GM19023 (cell line): ENCODE measurements around the gene KRT77.

ENCODE experiments used
- ATAC-seq: cut with Tn5 transposase; IDR thresholded peaks from one replicate; pipeline ENCODE4 v1.9.1; 2021; ENCODE audit warnings: mild to moderate bottlenecking, moderate library complexity; ENCODE audit not compliant: unreplicated experiment

KRT77 gene

DNA sequence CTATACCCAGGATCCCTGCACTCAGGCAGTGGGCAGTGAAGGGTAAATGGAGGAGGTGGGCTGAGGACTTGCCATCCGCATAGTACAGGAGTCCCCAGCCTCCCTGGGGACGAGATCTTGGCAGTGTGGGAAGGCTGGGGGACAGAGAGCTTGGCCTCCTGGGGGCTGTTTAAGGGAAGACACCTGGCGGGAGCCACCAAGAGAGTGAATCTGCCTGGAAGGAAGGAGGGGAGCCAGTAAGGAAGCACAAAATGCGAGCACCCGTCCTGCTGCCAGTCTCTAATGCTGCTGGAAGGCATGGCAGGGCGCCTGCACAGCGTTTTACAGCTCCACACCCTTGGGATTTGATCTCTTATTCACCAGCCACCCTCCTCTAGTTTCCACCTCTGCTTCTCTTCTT, 43.9 kb downstream of the KRT77 start:
- no peak for ATAC-seq

DNA sequence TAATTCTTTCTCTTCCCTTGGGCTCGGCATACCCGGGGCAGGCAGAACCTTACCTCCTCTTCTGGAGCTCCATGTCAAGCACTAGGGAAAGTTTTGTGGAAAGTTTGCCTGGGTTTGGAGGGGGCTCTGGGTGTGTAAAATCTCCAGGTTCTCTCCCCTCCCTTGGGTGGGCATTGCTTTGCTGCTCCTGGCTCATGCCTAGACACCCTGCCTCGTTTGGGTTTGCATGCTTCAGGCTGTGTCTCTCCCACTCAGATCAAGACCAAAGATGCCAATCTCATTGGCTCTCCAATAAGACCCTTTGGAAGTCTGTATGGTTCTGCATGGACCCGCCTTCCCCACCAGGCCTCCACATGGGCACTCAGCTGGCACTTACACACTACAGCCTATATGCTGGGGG, 45.1 kb downstream of the KRT77 start:
- ATAC-seq: no peak

DNA sequence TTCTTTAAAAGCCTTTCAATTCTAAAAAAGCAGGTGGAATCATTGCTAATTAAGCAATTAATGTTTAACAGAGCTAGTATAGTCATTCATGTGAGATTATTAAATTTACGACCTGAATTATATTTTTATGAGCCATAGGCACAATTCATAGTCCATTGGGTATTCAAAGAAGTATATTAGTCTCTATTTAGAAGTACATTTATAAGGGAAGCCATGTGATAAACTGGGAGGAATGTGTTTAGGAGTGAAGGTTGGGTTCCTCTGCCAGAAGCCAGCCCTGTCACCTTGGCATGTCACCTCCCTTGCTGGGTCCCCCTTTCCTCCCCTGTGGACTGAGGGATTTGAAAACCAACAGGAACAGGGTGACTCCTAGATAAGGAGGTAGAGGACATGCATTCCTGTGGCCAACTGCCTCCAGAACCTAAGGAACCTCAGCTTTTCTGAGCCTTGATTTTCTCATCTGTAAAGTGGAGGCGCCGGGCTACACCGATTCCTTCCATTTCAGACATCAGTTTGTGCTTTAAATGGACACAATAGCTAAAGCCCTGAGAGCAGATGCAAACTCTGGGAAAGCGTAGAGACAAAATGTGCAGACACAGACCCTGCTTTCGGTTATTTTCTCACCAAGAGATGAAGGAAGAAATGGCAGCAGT, 45.9 kb downstream of the KRT77 start:
- ATAC-seq: no peak

DNA sequence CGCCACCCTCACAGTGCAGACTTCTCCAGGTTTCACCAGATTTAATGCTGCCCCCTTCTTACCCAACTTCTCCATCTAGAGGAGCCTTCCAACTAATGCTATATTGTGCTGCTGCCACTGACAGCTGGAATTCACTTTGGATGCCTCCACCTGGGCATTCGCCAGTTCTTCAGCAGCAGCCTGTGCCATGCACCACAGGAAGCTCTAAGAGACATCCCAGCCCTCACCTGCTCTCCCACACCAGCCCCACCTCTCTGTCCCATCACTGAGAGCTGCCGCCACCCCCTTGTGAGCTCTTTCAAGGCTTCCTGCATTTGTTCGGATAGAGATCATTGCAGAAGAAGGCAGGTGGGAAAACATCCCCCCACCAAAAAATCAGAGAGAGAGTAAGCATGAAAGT, 46.7 kb downstream of the KRT77 start:
- ATAC-seq: no peak

DNA sequence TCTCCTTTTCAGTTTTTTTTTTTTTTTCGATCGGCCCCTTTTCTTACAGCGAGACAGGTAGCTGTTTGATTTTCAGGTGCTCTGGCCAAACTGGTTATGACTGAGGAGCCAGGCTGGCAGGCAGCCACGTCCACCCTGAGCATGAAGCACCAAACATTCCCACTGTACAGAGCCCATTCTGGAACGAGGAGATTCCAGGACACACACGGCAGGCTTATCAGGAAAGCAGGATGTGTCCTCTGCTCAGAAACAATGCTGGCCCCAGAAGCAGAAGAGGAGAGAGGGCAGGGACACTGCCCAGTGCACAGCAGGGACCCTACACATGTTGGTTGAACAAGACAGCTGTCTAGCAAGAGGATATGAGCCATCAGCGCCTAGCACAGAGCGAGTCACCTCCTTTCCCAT, 47.6 kb downstream of the KRT77 start:
- ATAC-seq: no peak

DNA sequence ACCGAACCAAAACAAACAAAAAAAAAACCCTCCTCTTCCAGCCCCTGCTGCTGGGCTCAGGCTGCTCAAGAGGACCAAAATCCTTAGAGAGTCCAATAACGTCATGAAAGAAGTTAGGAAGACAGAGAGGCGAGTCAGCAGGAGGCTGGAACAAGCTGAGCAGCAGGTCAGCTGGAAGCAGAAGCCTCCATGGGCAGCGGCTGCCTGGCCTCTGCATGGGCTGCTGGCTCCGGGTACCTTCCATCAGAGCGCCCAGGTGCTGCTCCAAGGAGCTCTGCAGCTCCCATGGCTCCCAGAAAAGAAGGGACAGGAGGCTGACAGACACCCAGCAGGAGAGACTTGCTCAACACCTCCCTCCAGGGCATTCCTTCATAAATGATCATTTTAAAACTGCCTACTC, 48.1 kb downstream of the KRT77 start:
- ATAC-seq: no peak

DNA sequence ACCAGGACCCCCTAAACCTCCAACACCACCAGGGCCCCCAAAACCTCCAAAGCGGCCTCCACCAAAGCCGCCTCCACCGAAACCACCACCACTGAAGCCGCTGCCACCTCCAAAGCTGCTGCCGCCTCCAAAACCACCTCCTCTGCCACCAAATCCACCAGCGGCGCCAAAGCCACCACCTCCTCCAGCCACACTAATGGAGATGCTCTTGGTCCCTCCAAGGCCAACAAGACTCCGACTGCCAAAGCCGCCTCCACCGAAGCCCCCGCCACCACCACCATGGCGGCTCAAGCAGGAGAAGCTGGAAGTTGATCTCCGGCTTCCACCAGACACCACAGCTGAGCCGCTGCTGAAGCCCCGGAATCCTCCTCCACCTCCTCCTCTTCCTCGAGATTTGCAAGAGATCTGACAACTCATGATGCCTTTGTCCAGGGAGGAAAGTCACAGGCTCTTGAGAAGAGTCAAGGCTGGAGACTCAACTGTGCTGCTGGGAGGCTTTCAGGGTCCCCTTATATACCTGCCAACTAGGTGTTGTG, 51.5 kb downstream of the KRT77 start, which contains the start of gene KRT2:
Gene KRT2 (minus strand): TSS at position 486 of the 536 bp plus-strand sequence. CDS start 69 bp downstream, at position 417.
- ATAC-seq: no peak

DNA sequence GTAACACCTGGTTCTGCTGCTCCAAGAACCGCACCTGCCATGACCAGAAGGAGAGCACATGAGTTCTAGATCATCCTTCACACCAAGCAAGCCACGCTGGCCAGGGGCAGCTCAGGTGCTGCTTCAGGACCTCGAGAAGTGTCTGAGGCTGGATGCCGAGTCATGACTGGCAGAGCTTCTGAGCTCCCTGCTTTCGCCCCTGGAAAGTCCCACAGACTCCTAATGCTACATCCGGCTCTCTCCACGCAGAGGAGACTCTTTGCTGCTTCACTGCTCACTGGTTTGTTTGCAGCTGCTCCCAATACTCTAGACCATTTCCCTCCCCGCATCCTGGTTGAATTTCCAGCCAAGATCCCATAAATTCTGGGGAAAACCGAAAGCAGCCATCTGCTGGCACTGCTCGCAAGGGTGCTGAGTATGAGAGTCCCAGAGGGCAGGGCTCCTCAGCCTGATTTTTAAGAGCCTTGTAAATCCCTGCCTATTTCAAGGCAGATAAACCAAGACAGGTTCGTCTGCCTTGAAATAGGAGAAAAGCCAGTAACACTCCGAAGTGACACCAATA, 52.7 kb downstream of the KRT77 start:
- ATAC-seq: no peak

DNA sequence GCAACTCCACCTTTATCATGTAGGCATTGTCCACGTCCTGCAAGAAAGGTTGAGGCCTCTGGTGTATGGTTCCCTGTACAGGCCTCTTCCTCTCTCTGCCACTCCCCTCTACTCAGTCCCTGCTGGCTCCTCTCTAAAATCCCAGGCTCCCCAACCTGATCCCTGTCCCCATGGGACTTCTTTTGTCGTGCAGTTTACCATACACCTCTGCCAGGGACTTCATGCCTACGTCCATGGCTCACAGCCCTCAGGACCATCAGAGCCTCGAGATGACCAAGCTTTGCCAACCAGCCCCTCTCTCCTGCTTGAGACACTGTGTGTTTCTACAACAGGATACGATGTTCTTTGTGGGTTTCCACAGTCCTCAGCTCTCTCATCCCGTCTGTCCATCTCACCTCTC, 54.3 kb downstream of the KRT77 start:
- ATAC-seq: no peak

DNA sequence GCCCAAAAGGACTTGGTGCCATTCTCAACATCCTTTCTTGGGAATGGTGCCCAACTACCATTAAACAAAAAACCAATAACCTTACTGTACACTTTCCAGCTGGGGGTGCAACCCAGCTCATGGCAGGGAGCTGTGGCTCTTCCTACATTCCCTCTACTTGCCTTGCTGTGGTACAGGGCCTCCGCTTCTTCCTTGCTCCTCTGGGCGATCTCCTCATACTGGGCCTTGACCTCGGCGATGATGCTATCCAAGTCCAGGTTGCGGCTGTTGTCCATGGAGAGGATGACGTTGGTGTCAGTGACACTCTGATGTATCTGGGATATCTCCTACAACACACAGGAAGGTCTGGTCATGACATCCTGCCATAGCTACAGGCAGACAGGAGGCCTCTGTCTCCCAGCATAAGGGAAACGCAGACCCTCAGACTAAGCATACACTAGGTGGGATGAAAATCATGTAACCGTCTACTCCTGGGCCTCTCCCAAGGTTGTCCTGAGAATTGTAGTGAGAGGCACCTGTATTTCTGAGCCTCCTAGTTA, 55.2 kb downstream of the KRT77 start:
- no peak for ATAC-seq

DNA sequence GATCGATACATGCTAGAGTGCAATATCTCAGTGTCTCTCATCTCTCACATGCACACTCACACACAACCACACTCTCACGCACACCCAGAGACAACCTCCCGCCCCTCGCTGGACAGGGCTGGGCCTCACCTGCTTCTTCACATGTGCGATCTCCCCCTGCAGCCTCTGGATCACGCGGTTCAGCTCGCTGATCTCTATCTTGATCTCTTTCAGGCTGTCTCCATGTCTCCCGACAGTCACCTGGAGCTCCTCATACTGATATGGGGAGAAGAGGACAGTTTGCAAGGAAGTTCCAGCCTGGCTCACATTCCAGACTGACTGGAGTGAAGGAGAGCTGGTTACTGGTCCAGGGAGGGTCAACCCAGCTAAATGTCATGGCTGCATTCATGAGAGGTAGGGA, 55.7 kb downstream of the KRT77 start:
- no peak for ATAC-seq

DNA sequence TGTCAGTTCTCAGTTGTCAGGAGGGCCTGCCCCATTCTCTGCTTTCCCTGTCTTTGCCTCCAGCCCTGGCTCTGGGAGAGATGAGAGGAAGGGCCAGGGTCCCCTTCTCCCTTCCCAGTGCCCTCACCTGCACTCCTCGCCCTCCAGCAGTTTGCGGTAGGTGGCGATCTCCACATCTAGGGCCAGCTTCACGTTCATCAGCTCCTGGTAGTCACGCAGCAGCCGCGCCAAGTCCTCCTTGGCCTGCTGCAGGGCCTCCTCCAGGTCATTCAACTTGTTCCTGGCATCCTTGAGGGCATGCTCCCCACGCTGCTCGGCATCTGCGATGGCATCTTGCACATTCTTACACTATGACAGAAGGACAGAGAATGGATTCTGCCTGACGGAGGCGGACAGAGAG, 56.7 kb downstream of the KRT77 start:
- ATAC-seq: no peak

DNA sequence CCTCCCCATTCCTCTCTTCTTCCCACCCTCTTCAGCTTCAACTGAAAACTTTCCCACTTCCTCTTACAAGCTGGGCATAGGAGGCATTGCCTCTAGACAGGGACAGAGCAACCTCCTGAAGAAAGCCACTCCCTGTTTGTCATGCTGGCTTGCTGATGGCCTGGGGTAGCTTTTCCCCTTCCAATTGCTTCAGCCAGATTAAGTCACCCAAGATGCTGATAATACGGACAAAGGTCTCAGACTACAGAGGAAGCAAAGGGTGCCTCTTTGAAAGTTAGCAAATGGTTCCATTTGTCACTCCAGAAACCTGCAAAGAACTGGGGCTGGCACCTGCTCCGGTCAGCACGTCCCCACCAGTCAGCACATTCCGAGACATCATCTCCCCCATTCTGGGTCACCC, 57.3 kb downstream of the KRT77 start:
- no peak for ATAC-seq

DNA sequence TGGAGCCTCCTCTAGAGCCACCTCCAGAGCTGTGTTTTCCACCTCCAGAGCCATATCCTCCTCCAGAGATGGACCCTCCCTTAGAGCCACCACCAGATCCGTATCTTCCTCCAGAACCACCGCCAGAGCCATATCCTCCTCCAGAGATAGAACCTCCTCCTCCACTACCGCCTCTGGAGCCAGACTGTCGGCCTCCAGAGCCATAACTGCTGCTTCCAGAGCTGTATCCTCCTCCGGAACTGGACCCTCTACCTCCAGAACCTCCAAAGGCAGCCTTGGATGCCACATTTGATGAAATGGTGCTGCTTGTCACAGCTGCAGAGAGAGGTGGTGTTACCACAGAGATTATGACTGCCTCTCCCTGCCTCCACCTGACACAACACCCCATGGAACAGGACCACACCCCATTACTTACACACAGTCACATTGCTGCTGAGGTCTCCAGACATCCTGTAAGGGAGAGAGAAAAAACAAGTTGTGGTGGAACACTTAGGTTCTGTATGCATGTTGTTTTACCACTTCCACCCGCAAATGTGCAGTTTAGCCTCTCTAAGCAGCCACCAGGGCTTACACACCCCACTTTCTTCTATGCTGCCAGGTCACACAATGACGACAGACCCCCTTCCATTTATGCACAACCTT, 58.1 kb downstream of the KRT77 start:
- no peak for ATAC-seq

DNA sequence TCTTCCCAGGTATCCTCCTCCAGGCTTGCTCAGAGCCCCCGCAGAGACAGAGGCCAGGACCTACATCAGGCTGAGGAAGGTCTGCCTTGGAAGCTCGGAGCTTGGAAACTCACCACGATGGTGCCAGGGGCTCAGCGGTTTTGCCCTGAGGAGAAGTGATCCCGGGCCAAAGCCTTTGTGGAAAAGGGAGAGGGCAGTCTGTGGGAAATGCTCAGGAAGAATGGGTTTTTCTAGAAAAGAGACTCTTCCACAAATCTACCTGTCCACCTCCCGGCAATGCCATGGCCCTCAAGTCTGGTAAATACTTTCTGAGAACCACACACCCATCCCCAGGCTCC, 59.3 kb downstream of the KRT77 start:
- no peak for ATAC-seq

DNA sequence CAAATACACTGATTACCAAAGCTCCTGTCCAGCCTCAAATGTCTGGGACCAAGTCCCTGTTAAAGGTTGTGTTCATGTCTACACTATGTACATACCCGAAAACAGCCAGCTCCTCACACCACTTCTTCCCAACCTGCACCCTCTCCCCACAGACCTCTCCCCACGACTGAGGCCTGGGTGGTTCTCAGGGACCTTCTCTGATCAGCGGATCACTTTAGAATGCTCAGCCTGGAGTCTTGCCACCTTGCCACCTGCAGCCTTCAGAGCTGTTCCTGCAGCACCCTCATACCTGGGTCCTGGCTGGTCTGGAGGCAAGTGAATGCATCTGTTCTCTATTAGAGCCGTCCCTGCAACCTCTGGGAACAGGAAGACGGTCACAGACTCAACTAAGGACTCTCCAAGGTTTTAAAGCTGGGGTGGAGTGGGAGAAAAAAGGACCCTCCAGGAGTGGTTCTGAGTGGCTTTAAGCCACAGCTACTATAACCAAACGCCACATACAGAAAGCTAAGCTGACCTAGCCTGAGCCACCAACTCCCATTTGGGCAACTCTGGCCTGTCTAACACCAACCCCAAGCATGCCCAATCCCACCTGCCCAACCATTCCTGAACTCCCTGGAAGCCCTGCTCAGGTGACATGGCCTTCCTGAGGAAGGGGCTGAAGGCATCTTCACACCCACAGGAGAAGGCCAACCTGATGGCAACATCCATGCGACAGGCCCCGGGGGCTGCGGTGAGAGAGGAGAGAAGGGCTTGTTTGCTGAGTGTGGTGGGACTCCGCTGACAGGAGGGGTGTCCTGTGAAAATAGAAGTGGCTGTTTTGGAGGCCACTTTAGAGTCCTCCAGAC, 59.9 kb downstream of the KRT77 start:
- ATAC-seq: no peak

DNA sequence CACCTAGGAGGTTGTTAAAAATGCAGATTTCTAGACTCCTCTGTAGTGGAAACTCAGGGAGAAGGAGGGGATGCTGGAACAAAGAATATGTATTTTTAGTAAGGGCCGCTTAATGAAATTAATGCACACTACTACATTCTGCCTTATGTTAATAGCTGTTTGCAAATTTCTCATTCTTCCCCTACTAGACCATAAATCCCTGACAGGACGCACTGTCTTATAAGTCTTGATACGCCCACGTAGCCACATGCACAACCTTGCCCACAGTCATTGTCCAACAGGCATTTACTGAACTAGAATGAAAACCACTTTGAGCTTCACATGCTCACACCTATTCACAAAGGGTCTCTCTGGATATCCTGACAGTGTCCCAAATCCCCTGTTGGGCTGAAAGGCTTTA, 61.9 kb downstream of the KRT77 start:
- no peak for ATAC-seq
